Measurements from ENCODE around the gene SEMA4D. TPM values are rescaled to one million over a fixed set of nuclear protein-coding genes. Genes with fewer than 3 reads are reported as not detected.

The SEMA4D gene
- total RNA-seq, 1 experiment from 2014 or later, result 8.0 TPM

DNA sequence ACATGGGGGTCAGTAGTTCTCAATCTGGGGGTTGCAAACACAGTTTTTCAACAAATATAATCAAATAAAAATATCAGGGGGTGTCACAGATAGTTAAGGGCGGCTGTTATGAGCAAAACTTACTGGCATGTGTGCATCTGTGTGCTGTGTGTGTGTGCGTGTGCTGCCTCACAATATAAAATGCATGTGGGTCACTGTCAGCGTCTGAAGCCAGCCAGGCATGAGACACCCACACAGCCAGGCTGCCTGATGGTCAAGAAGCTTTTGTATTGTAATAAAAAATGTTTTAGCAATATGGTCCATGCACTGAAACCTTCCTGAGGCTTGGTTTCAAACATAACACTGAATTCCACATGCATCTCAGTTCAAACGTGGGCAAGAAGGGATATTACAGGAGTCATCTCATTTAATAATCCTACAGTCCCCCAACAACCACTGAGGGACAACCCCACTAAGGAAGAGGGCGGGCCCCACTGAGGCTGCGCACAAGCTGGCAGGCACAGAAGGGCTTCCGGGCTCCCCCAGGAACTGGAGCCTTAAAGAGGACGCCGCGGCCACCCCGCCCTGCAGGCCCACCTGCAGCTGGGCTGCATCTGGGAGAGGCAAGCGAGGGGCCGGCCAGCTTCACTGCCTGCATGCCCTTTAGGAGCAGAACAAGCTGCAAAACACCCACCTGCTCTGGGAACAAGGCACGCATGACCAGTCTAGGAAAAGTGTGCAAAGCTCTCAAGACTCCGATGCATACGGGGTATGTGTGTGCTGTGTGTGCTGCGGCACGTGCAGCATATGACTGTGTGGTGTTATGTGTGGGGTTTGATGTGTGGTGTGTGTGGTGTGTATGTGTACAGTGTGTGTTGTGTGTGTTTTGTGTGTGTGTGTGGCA is 14.1 kb downstream of the SEMA4D start:
- ChIA-PET POLR2A (ENCODE audit: unreplicated experiment) (no interaction called here), CTCF (no interaction called here)
- no peaks in the 10 kb centered on the region for H3F3A ChIP-seq (ENCODE audit: low read length, unreplicated experiment)
- no peak overlapping the region for H2AFZ ChIP-seq (ENCODE audit: low read length)
- no peaks in the 10 kb centered on the region for H3K27me3 ChIP-seq (ENCODE audit: low read length)
- TF ChIP-seq EZH2phosphoT487 (IDR thresholded peaks at IDR 0.05; ENCODE audit: borderline replicate concordance, low read length), result no peak
- TF ChIP-seq EZH2 (IDR thresholded peaks at IDR 0.05; ENCODE audit: low read length, unreplicated experiment), result no peak
- TF ChIP-seq, protein P1, sequence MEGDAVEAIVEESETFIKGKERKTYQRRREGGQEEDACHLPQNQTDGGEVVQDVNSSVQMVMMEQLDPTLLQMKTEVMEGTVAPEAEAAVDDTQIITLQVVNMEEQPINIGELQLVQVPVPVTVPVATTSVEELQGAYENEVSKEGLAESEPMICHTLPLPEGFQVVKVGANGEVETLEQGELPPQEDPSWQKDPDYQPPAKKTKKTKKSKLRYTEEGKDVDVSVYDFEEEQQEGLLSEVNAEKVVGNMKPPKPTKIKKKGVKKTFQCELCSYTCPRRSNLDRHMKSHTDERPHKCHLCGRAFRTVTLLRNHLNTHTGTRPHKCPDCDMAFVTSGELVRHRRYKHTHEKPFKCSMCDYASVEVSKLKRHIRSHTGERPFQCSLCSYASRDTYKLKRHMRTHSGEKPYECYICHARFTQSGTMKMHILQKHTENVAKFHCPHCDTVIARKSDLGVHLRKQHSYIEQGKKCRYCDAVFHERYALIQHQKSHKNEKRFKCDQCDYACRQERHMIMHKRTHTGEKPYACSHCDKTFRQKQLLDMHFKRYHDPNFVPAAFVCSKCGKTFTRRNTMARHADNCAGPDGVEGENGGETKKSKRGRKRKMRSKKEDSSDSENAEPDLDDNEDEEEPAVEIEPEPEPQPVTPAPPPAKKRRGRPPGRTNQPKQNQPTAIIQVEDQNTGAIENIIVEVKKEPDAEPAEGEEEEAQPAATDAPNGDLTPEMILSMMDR (conservative IDR thresholded peaks at IDR 0.05; ENCODE audit: low read depth, low read length), result no peak
- no peak overlapping the region for H3K9ac ChIP-seq (ENCODE audit: low read length)
- H3K4me3 ChIP-seq (ENCODE audit: low read length), result no peak overlapping the region
- peaks cover 5% of the 10 kb centered on the region; the same call in 1 of the 2 replicates for H3K79me2 ChIP-seq (ENCODE audit: low read length)
- intact Hi-C loops (cut with micrococcal nuclease), result no loop called here
- H4K20me1 ChIP-seq (ENCODE audit: low read length), result no peaks in the 10 kb centered on the region
- no peak overlapping the region for H3K4me2 ChIP-seq (ENCODE audit: low read length)
- H3K27ac ChIP-seq (ENCODE audit: low read length), result no peak overlapping the region
- BruUV-seq (replicated peaks), result no TSS peak
- H3K9me3 ChIP-seq (ENCODE audit: low read length), result no peaks in the 10 kb centered on the region
- DNase-seq (no peak), ATAC-seq (no peak)
- no peaks in the 10 kb centered on the region for H3K9me2 ChIP-seq (replicated peaks; ENCODE audit: low read length)
- no peaks in the 10 kb centered on the region for H3K36me3 ChIP-seq (ENCODE audit: low read depth, low read length)
- no peaks in the 10 kb centered on the region for H3K4me1 ChIP-seq (ENCODE audit: insufficient read depth, low read length)

DNA sequence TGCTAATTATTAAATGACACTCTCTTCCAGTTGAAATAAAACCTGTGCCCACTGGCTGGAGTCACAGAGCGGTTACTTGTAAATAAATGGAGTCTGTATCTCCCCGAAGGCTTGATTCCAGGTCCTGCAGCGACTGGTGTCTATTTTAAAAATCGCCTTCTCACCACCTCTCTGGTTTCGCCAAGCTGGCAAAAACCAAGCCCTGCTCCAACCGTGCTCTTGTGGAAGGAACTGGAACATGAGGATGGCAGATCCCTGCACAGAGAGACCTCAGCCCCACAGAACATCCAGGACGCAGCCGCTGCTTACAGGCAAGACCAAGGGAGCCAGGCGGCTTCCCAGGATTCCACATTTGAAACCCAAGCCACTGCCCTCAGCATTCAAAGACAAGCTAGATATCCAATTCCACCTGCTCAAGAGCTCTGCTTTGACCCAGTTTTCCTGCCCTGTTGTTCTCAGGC is 15.0 kb downstream of the SEMA4D start:
- CTCF ChIA-PET, result no interaction called here
- BruUV-seq (replicated peaks), result no TSS peak
- peaks cover 5% of the 10 kb centered on the region for H3K4me1 ChIP-seq (ENCODE audit: insufficient read depth, low read length)
- H3K9ac ChIP-seq (ENCODE audit: low read length), result no peak overlapping the region
- no peaks in the 10 kb centered on the region for H3K27me3 ChIP-seq (ENCODE audit: low read length)
- DNase-seq, result no peak
- H3K9me2 ChIP-seq (replicated peaks; ENCODE audit: low read length), result no peaks in the 10 kb centered on the region
- no peaks in the 10 kb centered on the region for H3K36me3 ChIP-seq (ENCODE audit: low read depth, low read length)
- H2AFZ ChIP-seq (ENCODE audit: low read length), result no peak overlapping the region
- intact Hi-C loops (cut with micrococcal nuclease), result no loop called here
- H4K20me1 ChIP-seq (ENCODE audit: low read length), result no peaks in the 10 kb centered on the region
- H3K4me2 ChIP-seq (ENCODE audit: low read length), result no peak overlapping the region
- no peak overlapping the region for H3K27ac ChIP-seq (ENCODE audit: low read length)
- no peaks in the 10 kb centered on the region for H3F3A ChIP-seq (ENCODE audit: low read length, unreplicated experiment)
- H3K79me2 ChIP-seq (ENCODE audit: low read length), result no peaks in the 10 kb centered on the region
- H3K9me3 ChIP-seq (ENCODE audit: low read length), result no peaks in the 10 kb centered on the region
- POLR2A ChIA-PET (ENCODE audit: unreplicated experiment), result no interaction called here
- TF ChIP-seq, protein P1 (conservative IDR thresholded peaks at IDR 0.05; ENCODE audit: low read depth, low read length), result no peak
- TF ChIP-seq EZH2 (IDR thresholded peaks at IDR 0.05; ENCODE audit: low read length, unreplicated experiment) (no peak), EZH2phosphoT487 (IDR thresholded peaks at IDR 0.05; ENCODE audit: borderline replicate concordance, low read length) (no peak)
- no peak overlapping the region for H3K4me3 ChIP-seq (ENCODE audit: low read length)
- ATAC-seq, result no peak
